ENCODE measurements around the gene ABCA2.

- TF ChIP-seq POLR2A (IDR thresholded peaks at IDR 0.05) (no peak), CTCF (IDR thresholded peaks at IDR 0.05) (no peak)
Observed at GRCh38 chr9:136982232-136983051, 45.6 kb downstream of the ABCA2 start, which contains the start of gene LCNL1.
